Lower leg skin (tissue), 3 donors: ENCODE results near the gene RANBP3L.

ENCODE experiments used
- CTCF ChIP-seq, 3 donors: fragments of 450-650 bp; IDR thresholded peaks; one replicate each; pipeline ENCODE4 v1.5.1; 2016; ENCODE audit warnings: antibody characterized with exemption in 3 of 3, mild to moderate bottlenecking in 3 of 3, moderate library complexity in 2 of 3
- POLR2A ChIP-seq, 2 donors: fragments of 450-650 bp; IDR thresholded peaks; one replicate each; pipeline ENCODE4 v1.6.1; 2016 to 2017; ENCODE audit warnings: antibody characterized with exemption in 2 of 2, mild to moderate bottlenecking in 1 of 2, moderate library complexity in 1 of 2

GRCh38 chr5:36270175-36270574 is 31.5 kb downstream of the RANBP3L start:
- no peak for TF ChIP-seq CTCF (IDR thresholded peaks at IDR 0.05)
- no peak for TF ChIP-seq POLR2A (IDR thresholded peaks at IDR 0.05)
